HepG2 (cell line): ENCODE data around the gene HNRNPA2B1. TPM values are rescaled to one million over a fixed set of nuclear protein-coding genes. Genes with fewer than 3 reads are reported as not detected.

Experiments
- DMTF1 ChIP-seq: sonication (generic); formaldehyde crosslinking; IDR thresholded peaks from 2 replicates; pipeline ENCODE4 v1.4.0; 2020; ENCODE audit warnings: mild to moderate bottlenecking, missing genetic modification reagents
- GLMP ChIP-seq: sonication (generic); formaldehyde crosslinking; IDR thresholded peaks from 2 replicates; pipeline ENCODE4 v1.9.0; 2021; ENCODE audit warnings: missing genetic modification reagents, mild to moderate bottlenecking, borderline replicate concordance
- SIX1 ChIP-seq: sonication (generic); formaldehyde crosslinking; IDR thresholded peaks from 2 replicates; pipeline ENCODE4 v1.4.0; 2020; ENCODE audit warnings: missing genetic modification reagents, borderline replicate concordance
- SP5 ChIP-seq: IDR thresholded peaks from 2 replicates; pipeline ENCODE4 v1.6.1; 2016; ENCODE audit warnings: low read depth, borderline replicate concordance
- SRSF9 ChIP-seq: fragments of 200-400 bp; formaldehyde crosslinking; IDR thresholded peaks from 2 replicates; pipeline ENCODE4 v1.6.1; 2018; ENCODE audit warnings: borderline replicate concordance, mild to moderate bottlenecking, low read depth, low read length; ENCODE audit not compliant: insufficient read depth, poor library complexity, severe bottlenecking
- TBP ChIP-seq: sonication (generic); formaldehyde crosslinking; IDR thresholded peaks from 2 replicates; pipeline ENCODE4 v1.5.0; 2020; ENCODE audit warnings: missing genetic modification reagents
- ZBTB8A ChIP-seq: sonication (generic); formaldehyde crosslinking; IDR thresholded peaks from 2 replicates; pipeline ENCODE4 v1.4.0; 2020; ENCODE audit warnings: mild to moderate bottlenecking, low read depth, missing genetic modification reagents, borderline replicate concordance
- ZFYVE20 ChIP-seq: sonication (generic); formaldehyde crosslinking; IDR thresholded peaks from 2 replicates; pipeline ENCODE4 v1.8.0; 2023; ENCODE audit warnings: low read depth, mild to moderate bottlenecking, moderate library complexity, missing genetic modification reagents, borderline replicate concordance
- ZKSCAN1 ChIP-seq: fragments of 150-350 bp; IDR thresholded peaks from 2 replicates; pipeline ENCODE4 v1.6.1; 2014; ENCODE audit warnings: low read length
- ZNF138 ChIP-seq: sonication (generic); formaldehyde crosslinking; IDR thresholded peaks from 2 replicates; pipeline ENCODE4 v1.5.0; 2020; ENCODE audit warnings: mild to moderate bottlenecking, low read depth, missing genetic modification reagents
- ZNF558 ChIP-seq: sonication (generic); formaldehyde crosslinking; IDR thresholded peaks from 2 replicates; pipeline ENCODE4 v1.9.0; 2022; ENCODE audit warnings: mild to moderate bottlenecking, missing genetic modification reagents, borderline replicate concordance
- ZNF737 ChIP-seq: sonication (generic); formaldehyde crosslinking; IDR thresholded peaks from 2 replicates; pipeline ENCODE4 v1.5.0; 2020; ENCODE audit warnings: missing genetic modification reagents, mild to moderate bottlenecking, borderline replicate concordance
- polyA plus RNA-seq, 8 experiments: library from polyadenylated mRNA; depleted of rRNA in 3 of 8; stranded (reverse) in 7 of 8; unstranded in 1 of 8; fragments of >200 nt; fragmentation: Illumina TruSeq in 4 of 8; extraction: Trizol in 4 of 8; gene quantifications; 2 replicates each; pipeline versions ENCODE4 v1.2.1 to v1.2.3, GENCODE V29; 2011 to 2016; ENCODE audit warnings: low read depth in 4 of 8, missing spikeins in 1 of 8, mixed read lengths in 1 of 8; ENCODE audit not compliant: insufficient read depth in 1 of 8
- total RNA-seq, 5 experiments: library from RNA; depleted of rRNA; stranded (reverse); fragments of >200 nt; fragmentation: Illumina TruSeq; extraction: Trizol; gene quantifications; 2 replicates each; pipeline ENCODE4 v1.2.3, GENCODE V29; 2016; ENCODE audit warnings: low read depth in 1 of 5
- TF ChIP-seq, protein P1 (sequence below): sonication (generic); formaldehyde crosslinking; IDR thresholded peaks from 2 replicates; pipeline ENCODE4 v1.4.0; 2020; ENCODE audit warnings: missing genetic modification reagents
- TF ChIP-seq, protein P2 (sequence below): sonication (generic); formaldehyde crosslinking; IDR thresholded peaks from 2 replicates; pipeline ENCODE4 v1.5.1; 2020; ENCODE audit warnings: mild to moderate bottlenecking, missing genetic modification reagents, borderline replicate concordance
- TF ChIP-seq, protein P3 (sequence below): sonication (generic); formaldehyde crosslinking; IDR thresholded peaks from 2 replicates; pipeline ENCODE4 v1.4.0; 2020; ENCODE audit warnings: missing genetic modification reagents

Gene HNRNPA2B1
- total and polyA plus RNA-seq, 2 of the 13 experiments (the other 11 are each of a cell fraction or from before 2014, with no cell fraction given) = 193 to 412 TPM

DNA sequence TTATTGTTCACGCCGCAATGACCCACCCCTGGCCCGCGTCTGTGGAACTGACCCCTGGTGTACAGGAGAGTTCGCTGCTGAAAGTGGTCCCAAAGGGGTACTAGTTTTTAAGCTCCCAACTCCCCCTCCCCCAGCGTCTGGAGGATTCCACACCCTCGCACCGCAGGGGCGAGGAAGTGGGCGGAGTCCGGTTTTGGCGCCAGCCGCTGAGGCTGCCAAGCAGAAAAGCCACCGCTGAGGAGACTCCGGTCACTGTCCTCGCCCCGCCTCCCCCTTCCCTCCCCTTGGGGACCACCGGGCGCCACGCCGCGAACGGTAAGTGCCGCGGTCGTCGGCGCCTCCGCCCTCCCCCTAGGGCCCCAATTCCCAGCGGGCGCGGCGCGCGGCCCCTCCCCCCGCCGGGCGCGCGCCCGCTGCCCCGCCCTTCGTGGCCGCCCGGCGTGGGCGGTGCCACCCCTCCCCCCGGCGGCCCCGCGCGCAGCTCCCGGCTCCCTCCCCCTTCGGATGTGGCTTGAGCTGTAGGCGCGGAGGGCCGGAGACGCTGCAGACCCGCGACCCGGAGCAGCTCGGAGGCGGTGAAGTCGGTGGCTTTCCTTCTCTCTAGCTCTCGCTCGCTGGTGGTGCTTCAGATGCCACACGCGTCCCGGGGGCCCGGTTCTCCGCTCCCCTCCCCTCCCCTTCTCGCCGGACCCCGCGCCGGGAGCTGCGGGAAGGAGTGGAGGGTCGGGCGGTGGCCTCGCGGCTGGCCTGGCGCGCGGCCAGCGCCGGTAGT, 887 bp upstream of the HNRNPA2B1 start, which contains the start of gene CBX3 (continued):
- TF ChIP-seq GLMP (CRISPR knock-in tag) (no peak), ZNF737 (no peak), ZKSCAN1 (no peak), ZNF138 (CRISPR knock-in tag) (no peak), TBP (no peak), ZNF558 (CRISPR knock-in tag) (no peak), ZFYVE20 (CRISPR knock-in tag) (no peak), SIX1 (CRISPR knock-in tag) (no peak), DMTF1 (CRISPR knock-in tag) (no peak), SRSF9 (no peak), ZBTB8A (CRISPR knock-in tag) (no peak; the same call in 1 of the 2 replicates), SP5 (CRISPR knock-in tag) (peak; percentile 79)
- TF ChIP-seq, protein P1, sequence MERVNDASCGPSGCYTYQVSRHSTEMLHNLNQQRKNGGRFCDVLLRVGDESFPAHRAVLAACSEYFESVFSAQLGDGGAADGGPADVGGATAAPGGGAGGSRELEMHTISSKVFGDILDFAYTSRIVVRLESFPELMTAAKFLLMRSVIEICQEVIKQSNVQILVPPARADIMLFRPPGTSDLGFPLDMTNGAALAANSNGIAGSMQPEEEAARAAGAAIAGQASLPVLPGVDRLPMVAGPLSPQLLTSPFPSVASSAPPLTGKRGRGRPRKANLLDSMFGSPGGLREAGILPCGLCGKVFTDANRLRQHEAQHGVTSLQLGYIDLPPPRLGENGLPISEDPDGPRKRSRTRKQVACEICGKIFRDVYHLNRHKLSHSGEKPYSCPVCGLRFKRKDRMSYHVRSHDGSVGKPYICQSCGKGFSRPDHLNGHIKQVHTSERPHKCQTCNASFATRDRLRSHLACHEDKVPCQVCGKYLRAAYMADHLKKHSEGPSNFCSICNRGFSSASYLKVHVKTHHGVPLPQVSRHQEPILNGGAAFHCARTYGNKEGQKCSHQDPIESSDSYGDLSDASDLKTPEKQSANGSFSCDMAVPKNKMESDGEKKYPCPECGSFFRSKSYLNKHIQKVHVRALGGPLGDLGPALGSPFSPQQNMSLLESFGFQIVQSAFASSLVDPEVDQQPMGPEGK (CRISPR knock-in tag) = peak; percentile 3; the same call in 1 of the 2 replicates
- TF ChIP-seq, protein P2, sequence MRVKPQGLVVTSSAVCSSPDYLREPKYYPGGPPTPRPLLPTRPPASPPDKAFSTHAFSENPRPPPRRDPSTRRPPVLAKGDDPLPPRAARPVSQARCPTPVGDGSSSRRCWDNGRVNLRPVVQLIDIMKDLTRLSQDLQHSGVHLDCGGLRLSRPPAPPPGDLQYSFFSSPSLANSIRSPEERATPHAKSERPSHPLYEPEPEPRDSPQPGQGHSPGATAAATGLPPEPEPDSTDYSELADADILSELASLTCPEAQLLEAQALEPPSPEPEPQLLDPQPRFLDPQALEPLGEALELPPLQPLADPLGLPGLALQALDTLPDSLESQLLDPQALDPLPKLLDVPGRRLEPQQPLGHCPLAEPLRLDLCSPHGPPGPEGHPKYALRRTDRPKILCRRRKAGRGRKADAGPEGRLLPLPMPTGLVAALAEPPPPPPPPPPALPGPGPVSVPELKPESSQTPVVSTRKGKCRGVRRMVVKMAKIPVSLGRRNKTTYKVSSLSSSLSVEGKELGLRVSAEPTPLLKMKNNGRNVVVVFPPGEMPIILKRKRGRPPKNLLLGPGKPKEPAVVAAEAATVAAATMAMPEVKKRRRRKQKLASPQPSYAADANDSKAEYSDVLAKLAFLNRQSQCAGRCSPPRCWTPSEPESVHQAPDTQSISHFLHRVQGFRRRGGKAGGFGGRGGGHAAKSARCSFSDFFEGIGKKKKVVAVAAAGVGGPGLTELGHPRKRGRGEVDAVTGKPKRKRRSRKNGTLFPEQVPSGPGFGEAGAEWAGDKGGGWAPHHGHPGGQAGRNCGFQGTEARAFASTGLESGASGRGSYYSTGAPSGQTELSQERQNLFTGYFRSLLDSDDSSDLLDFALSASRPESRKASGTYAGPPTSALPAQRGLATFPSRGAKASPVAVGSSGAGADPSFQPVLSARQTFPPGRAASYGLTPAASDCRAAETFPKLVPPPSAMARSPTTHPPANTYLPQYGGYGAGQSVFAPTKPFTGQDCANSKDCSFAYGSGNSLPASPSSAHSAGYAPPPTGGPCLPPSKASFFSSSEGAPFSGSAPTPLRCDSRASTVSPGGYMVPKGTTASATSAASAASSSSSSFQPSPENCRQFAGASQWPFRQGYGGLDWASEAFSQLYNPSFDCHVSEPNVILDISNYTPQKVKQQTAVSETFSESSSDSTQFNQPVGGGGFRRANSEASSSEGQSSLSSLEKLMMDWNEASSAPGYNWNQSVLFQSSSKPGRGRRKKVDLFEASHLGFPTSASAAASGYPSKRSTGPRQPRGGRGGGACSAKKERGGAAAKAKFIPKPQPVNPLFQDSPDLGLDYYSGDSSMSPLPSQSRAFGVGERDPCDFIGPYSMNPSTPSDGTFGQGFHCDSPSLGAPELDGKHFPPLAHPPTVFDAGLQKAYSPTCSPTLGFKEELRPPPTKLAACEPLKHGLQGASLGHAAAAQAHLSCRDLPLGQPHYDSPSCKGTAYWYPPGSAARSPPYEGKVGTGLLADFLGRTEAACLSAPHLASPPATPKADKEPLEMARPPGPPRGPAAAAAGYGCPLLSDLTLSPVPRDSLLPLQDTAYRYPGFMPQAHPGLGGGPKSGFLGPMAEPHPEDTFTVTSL = no peak
- TF ChIP-seq, protein P3, sequence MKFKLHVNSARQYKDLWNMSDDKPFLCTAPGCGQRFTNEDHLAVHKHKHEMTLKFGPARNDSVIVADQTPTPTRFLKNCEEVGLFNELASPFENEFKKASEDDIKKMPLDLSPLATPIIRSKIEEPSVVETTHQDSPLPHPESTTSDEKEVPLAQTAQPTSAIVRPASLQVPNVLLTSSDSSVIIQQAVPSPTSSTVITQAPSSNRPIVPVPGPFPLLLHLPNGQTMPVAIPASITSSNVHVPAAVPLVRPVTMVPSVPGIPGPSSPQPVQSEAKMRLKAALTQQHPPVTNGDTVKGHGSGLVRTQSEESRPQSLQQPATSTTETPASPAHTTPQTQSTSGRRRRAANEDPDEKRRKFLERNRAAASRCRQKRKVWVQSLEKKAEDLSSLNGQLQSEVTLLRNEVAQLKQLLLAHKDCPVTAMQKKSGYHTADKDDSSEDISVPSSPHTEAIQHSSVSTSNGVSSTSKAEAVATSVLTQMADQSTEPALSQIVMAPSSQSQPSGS = no peak
